GM18511 (cell line): ENCODE results near the gene INPP5A.
"Not testable (repeated sequence)": the region's sequence is repeated elsewhere in the genome, so short reads cannot be mapped to it uniquely, and the experiment has no call there.

ENCODE experiments used
- ATAC-seq: cut with Tn5 transposase; IDR thresholded peaks from one replicate; pipeline ENCODE4 v1.9.1; 2021; ENCODE audit warnings: mild to moderate bottlenecking, moderate library complexity; ENCODE audit not compliant: unreplicated experiment

The INPP5A gene

DNA sequence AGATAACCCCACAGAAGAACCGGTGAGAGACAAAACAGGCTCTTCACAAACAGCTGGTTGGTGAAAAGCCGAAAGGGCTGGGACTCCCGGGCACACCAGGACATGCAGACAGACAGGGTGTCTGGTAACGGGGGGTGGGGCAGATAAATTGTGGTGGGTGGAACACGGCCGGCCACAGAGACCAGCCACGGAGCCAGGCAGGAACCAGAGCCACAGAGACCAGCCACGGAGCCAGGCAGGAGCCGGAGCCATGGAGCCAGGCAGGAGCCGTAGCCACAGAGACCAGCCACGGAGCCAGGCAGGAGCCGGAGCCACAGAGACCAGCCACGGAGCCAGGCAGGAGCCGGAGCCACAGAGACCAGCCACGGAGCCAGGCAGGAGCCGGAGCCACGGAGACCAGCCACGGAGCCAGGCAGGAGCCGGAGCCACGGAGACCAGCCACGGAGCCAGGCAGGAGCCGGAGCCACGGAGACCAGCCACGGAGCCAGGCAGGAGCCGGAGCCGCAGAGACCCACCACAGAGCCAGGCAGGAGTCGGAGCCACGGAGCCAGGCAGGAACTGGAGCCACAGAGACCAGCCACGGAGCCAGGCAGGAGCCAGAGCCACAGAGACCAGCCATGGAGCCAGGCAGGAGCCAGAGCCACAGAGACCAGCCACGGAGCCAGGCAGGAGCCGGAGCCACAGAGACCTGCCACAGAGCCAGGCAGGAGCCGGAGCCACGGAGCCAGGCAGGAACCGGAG lies 288.4 kb downstream of the INPP5A start:
- not testable (repeated sequence) for ATAC-seq

DNA sequence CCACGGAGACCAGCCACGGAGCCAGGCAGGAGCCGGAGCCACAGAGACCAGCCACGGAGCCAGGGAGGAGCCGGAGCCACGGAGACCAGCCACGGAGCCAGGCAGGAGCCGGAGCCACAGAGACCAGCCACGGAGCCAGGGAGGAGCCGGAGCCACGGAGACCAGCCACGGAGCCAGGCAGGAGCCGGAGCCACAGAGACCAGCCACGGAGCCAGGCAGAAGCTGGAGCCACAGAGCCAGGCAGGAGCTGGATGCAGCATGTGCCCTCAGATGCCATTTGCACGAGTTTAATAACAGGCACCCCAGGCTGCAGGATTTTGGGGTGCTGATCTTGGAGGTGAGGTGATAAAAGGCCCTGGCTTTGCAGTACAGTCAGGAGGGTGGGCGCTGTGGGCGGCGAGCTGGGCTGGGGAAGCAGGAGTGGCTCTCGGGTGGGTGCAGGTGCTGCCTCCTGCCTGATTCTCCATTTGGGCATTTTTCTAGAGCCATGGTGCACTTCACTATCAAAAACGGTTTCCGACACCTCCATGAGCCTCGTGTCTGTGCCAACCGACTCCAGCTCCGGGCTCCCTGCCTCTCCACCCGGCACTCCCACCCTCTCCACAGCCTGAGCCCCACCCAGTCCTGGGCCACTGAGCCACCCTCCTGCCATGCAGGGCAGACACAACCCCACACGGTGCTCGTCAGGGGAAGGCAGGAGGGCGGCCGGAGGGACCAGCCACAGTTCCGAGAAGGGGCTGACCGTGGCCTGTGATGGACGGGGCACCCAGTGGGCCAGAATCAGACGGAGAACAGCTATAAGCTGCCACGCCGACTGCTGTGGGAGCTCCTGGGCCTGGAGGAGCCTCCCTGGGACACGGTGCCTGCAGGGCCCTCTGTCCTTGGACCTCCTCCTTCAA lies 289.2 kb downstream of the INPP5A start:
- ATAC-seq = no peak

DNA sequence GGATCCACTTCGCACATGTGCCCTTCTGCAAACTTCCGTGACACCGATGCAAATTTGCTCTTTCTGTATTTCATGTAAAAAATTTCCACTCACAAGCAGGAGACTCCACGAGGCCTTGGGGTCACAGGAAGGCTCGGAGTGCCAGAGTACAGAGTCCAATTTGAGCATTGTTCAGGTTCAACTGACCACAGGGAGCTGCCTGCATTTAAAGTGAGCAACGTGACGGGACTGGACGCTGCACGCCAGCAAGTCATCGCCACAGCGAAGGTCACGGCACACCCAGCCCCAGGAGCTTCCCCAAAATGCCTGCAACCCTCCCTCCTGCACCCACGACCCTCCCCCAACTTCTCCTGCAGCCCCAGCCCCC lies 289.8 kb downstream of the INPP5A start:
- ATAC-seq = no peak

DNA sequence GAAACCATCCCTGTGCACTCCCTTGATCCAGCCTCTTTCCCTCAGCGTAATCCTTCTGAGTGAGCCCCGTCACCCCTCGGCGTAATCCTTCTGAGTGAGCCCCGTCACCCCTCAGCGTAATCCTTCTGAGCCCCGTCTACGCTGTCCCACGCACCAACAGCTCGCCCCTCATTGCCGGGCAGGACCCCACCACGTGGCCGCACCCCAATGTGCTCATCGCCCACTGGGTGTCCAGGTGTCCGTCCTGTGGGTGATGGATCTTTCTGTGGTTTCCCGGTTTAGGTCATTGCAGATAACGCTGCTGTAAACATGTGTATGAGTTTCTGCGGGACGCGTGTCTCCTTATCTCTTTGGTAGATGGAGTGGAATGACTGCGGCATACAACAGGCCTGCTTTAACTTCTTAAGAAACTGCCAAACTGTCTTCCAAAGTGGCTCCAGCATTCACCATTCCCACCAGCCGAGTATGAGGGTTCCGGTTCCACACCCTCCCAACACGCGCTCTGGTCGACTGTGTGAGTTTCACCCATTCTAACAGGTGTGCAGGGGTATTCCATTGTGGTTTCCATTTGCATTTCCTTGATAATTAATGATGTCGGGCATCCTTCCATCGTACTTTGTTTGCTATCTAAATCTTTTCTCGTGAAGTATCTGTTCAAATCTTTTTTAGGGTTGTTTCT lies 290.4 kb downstream of the INPP5A start:
- no peak for ATAC-seq

DNA sequence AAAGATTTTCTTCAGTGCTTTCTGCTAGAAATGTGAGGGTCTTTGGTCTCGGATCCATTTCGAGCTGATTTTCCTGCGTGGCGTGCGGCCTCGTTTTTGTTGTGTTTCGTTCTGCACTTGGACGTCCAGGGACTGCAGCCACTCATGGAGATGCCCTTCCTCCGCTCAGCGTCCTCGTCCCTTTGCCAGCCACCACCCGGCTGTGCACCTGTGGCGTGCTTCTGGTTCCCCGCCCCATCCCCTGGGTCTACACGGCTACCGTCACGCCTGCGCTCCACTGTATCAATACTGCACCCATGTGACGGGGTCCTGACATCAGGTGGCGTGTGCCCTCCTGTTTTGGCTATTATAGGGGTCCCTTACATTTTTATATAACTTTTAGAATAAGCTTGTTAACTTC lies 291.1 kb downstream of the INPP5A start:
- ATAC-seq = no peak

DNA sequence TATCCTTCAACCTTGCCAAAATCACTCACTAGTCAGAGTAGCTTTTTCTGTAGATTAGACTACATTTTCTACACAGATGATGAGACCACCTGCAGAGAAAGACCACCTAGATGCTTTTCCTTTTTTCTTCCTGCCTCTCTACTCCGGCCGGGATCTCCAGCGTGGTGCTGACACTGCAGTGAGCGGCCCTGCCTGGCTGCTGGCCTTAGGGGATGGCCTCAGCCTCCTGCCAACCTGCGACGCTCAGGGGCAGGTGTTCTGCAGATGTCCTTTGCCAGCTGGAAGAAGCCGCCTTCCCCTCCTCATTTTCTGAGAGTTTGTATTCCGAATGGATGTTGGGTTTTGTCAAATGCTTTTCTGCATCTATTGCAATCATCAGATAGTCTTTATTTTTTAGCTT lies 291.8 kb downstream of the INPP5A start:
- no peak for ATAC-seq

DNA sequence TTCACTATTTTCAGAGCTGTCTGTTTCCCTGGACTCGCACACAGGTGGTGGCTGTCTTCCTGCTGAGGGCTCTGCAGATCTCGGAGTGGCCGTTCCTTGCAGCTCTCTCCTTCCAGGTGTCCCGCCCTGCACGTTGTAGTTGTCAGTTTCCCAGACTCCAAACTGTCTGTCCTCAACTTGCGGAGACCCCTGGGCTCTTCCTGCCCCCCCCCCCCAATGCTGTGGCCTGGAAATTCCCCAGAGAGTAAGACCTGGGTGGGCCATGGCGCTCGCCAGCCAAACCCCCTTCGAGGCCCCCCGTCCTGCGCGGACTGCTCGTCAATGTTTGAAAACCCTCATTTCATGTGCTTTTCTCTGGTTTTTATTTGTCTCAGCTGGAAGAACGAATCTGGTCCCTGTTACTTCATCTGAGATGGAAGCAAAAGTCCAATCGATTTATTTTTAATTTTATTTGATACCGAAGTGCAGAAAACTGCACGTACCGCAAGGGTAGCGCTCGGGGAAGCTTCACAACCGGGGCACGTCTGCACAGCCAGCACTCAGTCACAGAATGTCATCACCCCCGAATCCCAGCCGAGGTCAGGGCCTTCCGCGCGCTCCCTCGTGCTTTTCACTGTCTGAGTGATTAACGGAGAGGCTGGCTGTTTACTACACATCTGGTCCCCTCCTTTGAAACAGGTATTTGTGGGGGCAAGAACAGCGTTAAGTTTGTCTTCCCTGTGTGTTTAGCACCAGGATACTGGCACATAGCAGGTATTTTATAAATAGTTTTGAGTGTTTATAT lies 294.8 kb downstream of the INPP5A start:
- ATAC-seq = no peak
